ENCODE results near the gene STRAP.

The STRAP gene

DNA sequence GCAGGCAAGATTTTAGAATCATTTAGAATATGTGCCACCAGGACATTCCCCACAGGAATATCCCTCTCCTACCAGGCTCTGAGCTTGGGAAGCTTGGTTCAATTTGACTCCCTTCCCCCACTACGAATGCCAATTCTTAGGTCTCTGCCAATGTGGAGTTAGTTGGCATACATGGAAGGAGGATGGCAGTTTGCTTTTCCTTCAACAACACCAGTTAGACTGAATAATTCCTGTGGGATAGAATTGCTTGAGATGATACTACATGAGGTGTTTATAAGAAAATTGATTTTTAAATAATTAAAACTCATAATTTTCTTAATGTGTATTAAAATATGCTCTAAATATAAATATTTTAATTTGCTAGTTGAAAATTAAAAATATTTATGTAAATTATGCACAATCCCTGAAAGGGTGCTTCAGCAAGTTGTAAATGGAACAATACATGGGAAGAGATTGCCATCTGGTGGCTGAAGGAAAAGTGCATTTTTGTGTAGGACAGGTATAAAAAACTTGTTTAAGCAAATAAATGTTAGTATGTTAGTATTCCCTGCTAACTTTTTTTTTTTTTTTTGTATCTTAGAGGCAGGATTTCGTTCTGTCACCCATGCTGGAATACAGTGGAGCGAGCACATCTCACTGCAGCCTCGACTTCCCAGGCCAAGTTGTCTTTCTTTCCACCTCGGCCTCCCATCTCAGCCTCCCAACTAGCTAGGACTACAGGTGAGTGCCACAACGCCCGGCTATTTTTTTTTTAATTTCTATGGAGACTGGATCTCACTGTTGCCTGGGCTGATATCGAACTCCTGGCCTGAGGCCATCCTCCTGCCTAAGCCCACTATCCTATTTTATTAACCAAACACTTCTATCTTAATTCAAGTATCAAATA is 25.8 kb upstream of the STRAP start:
- DNase-seq (ENCODE audit: low spot score), result no peak

GRCh38 chr12:15858353-15858752 is 23.8 kb upstream of the STRAP start:
- Histone ChIP-seq H3K9me3 (ENCODE audit: severe bottlenecking) (no peaks in the 10 kb centered on the region), H3K36me3 (ENCODE audit: low read depth) (no peaks in the 10 kb centered on the region), H3K4me3 (ENCODE audit: severe bottlenecking) (no peak overlapping the region), H3K4me1 (ENCODE audit: insufficient read depth, poor library complexity, severe bottlenecking) (peaks cover 11% of the 10 kb centered on the region), H3K27me3 (ENCODE audit: insufficient read depth, poor library complexity, severe bottlenecking) (no peaks in the 10 kb centered on the region), H3K27ac (ENCODE audit: poor library complexity, severe bottlenecking) (no peak overlapping the region)
- no peak for ATAC-seq (ENCODE audit: low read depth)
- no peak for DNase-seq (ENCODE audit: low spot score)
- TF ChIP-seq, protein P1, sequence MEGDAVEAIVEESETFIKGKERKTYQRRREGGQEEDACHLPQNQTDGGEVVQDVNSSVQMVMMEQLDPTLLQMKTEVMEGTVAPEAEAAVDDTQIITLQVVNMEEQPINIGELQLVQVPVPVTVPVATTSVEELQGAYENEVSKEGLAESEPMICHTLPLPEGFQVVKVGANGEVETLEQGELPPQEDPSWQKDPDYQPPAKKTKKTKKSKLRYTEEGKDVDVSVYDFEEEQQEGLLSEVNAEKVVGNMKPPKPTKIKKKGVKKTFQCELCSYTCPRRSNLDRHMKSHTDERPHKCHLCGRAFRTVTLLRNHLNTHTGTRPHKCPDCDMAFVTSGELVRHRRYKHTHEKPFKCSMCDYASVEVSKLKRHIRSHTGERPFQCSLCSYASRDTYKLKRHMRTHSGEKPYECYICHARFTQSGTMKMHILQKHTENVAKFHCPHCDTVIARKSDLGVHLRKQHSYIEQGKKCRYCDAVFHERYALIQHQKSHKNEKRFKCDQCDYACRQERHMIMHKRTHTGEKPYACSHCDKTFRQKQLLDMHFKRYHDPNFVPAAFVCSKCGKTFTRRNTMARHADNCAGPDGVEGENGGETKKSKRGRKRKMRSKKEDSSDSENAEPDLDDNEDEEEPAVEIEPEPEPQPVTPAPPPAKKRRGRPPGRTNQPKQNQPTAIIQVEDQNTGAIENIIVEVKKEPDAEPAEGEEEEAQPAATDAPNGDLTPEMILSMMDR (IDR thresholded peaks at IDR 0.05; ENCODE audit: poor library complexity, severe bottlenecking), result no peak

More for the DNA sequence above, 25.8 kb upstream of the STRAP start:
- H3K9me3 ChIP-seq (ENCODE audit: severe bottlenecking), result no peaks in the 10 kb centered on the region
- TF ChIP-seq, protein P1 (IDR thresholded peaks at IDR 0.05; ENCODE audit: poor library complexity, severe bottlenecking), result peak; percentile 68
- peaks cover 18% of the 10 kb centered on the region for H3K4me1 ChIP-seq (ENCODE audit: insufficient read depth, poor library complexity, severe bottlenecking)
- no peaks in the 10 kb centered on the region for H3K27me3 ChIP-seq (ENCODE audit: insufficient read depth, poor library complexity, severe bottlenecking)
- no peaks in the 10 kb centered on the region for H3K36me3 ChIP-seq (ENCODE audit: low read depth)
- no peak for ATAC-seq (ENCODE audit: low read depth)
- no peak overlapping the region for H3K27ac ChIP-seq (ENCODE audit: poor library complexity, severe bottlenecking)
- H3K4me3 ChIP-seq (ENCODE audit: severe bottlenecking), result no peak overlapping the region

- Histone ChIP-seq H3K9me3 (ENCODE audit: severe bottlenecking) (no peaks in the 10 kb centered on the region), H3K36me3 (ENCODE audit: low read depth) (no peaks in the 10 kb centered on the region), H3K27me3 (ENCODE audit: insufficient read depth, poor library complexity, severe bottlenecking) (no peaks in the 10 kb centered on the region), H3K27ac (ENCODE audit: poor library complexity, severe bottlenecking) (no peak overlapping the region), H3K4me1 (ENCODE audit: insufficient read depth, poor library complexity, severe bottlenecking) (peaks cover 11% of the 10 kb centered on the region), H3K4me3 (ENCODE audit: severe bottlenecking) (no peak overlapping the region)
- DNase-seq (ENCODE audit: low spot score), result no peak
- TF ChIP-seq, protein P1 (IDR thresholded peaks at IDR 0.05; ENCODE audit: poor library complexity, severe bottlenecking), result no peak
- ATAC-seq (ENCODE audit: low read depth), result no peak
Observed at GRCh38 chr12:15859116-15859515, 23.1 kb upstream of the STRAP start.

- TF ChIP-seq, protein P1 (IDR thresholded peaks at IDR 0.05; ENCODE audit: poor library complexity, severe bottlenecking), result no peak
- Histone ChIP-seq H3K36me3 (ENCODE audit: low read depth) (no peaks in the 10 kb centered on the region), H3K27ac (ENCODE audit: poor library complexity, severe bottlenecking) (no peak overlapping the region), H3K4me1 (ENCODE audit: insufficient read depth, poor library complexity, severe bottlenecking) (no peaks in the 10 kb centered on the region), H3K27me3 (ENCODE audit: insufficient read depth, poor library complexity, severe bottlenecking) (no peaks in the 10 kb centered on the region), H3K4me3 (ENCODE audit: severe bottlenecking) (no peak overlapping the region), H3K9me3 (ENCODE audit: severe bottlenecking) (no peaks in the 10 kb centered on the region)
- ATAC-seq (ENCODE audit: low read depth), result no peak
- no peak for DNase-seq (ENCODE audit: low spot score)
Observed at GRCh38 chr12:15861404-15861803, 20.8 kb upstream of the STRAP start.

DNA sequence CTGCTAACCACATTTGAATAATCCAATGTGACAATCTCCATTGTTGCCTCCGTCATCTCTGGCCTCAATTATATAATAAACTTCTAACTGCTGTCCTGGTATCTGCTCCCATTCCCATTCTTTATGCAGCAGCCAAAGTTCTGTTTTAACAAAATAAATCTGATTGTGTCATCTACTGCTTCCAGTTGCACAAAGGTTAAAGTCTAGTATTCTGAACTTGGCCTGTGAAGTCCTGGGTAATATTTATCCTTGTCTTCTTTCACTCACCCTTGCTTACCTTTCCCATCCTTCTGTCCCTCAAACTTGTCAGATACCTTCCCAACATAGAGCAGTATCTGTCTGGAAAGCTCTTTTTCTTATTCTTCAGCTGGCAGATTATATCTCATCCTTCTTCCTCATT is 19.3 kb upstream of the STRAP start:
- H3K27me3 ChIP-seq (ENCODE audit: insufficient read depth, poor library complexity, severe bottlenecking), result no peaks in the 10 kb centered on the region
- H3K4me1 ChIP-seq (ENCODE audit: insufficient read depth, poor library complexity, severe bottlenecking), result no peaks in the 10 kb centered on the region
- no peaks in the 10 kb centered on the region for H3K36me3 ChIP-seq (ENCODE audit: low read depth)
- TF ChIP-seq, protein P1 (IDR thresholded peaks at IDR 0.05; ENCODE audit: poor library complexity, severe bottlenecking), result no peak
- no peak overlapping the region for H3K4me3 ChIP-seq (ENCODE audit: severe bottlenecking)
- no peak overlapping the region for H3K27ac ChIP-seq (ENCODE audit: poor library complexity, severe bottlenecking)
- no peak for DNase-seq (ENCODE audit: low spot score)
- no peaks in the 10 kb centered on the region for H3K9me3 ChIP-seq (ENCODE audit: severe bottlenecking)
- ATAC-seq (ENCODE audit: low read depth), result no peak

Data from RWPE2 (cell line).